Neural cell (in vitro differentiated cells): ENCODE results near the gene CLEC6A. TPM values are rescaled to one million over a fixed set of nuclear protein-coding genes. Genes with fewer than 3 reads are reported as not detected.

Experiments used
- H2AFZ ChIP-seq: fragments of 200-600, 300-800 bp; sonication (generic), shearing (Covaris generic); 2 replicates; pipeline ENCODE4 v1.6.0; 2014; ENCODE audit warnings: low read depth, mild to moderate bottlenecking, antibody characterized with exemption, low read length, moderate library complexity
- H3F3A ChIP-seq: fragments of 200-600 bp; shearing (Covaris generic); 2 replicates; pipeline ENCODE4 v1.6.1; 2016; ENCODE audit warnings: mild to moderate bottlenecking, moderate library complexity, mixed read lengths, antibody characterized with exemption, low read length; ENCODE audit not compliant: insufficient read depth, poor library complexity, severe bottlenecking
- H3K27ac ChIP-seq: fragments of 200-600, 300-800 bp; sonication (generic), shearing (Covaris generic); 2 replicates; pipeline ENCODE4 v1.5.1; 2014; ENCODE audit warnings: mild to moderate bottlenecking, low read length, moderate library complexity
- H3K27me3 ChIP-seq: fragments of 300-800, 200-600 bp; sonication (generic), shearing (Covaris generic); 2 replicates; pipeline ENCODE4 v1.6.0; 2014; ENCODE audit warnings: mild to moderate bottlenecking, low read depth, low read length, moderate library complexity; ENCODE audit not compliant: insufficient read depth
- H3K36me3 ChIP-seq: fragments of 300-800, 200-600 bp; sonication (generic), shearing (Covaris generic); 2 replicates; pipeline ENCODE4 v1.5.1; 2014; ENCODE audit warnings: mild to moderate bottlenecking, antibody characterized with exemption, low read length, moderate library complexity; ENCODE audit not compliant: insufficient read depth
- H3K4me2 ChIP-seq: fragments of 300-800, 200-600 bp; sonication (generic), shearing (Covaris generic); 2 replicates; pipeline ENCODE4 v1.6.0; 2014; ENCODE audit warnings: mild to moderate bottlenecking, low read length
- H3K4me3 ChIP-seq: fragments of 300-800, 200-600 bp; sonication (generic), shearing (Covaris generic); 2 replicates; pipeline ENCODE4 v1.5.1; 2014; ENCODE audit warnings: mild to moderate bottlenecking, low read length, moderate library complexity
- H3K79me2 ChIP-seq: fragments of 200-600 bp; shearing (Covaris generic); replicated peaks from 2 replicates; pipeline ENCODE4 v1.6.0; 2014; ENCODE audit warnings: mild to moderate bottlenecking, low read length, moderate library complexity; ENCODE audit not compliant: insufficient read depth
- H3K9ac ChIP-seq: fragments of 300-800, 200-600 bp; sonication (generic), shearing (Covaris generic); 2 replicates; pipeline ENCODE4 v1.6.1; 2016; ENCODE audit warnings: mild to moderate bottlenecking, low read length, mixed read lengths
- H3K9me2 ChIP-seq: fragments of 200-600 bp; shearing (Covaris generic); 2 replicates; pipeline ENCODE4 v1.6.1; 2016; ENCODE audit warnings: mild to moderate bottlenecking, low read length, mixed read lengths; ENCODE audit not compliant: insufficient read depth
- H3K9me3 ChIP-seq: fragments of 200-600, 300-800 bp; sonication (generic), shearing (Covaris generic); 2 replicates; pipeline ENCODE4 v1.6.1; 2016; ENCODE audit warnings: mild to moderate bottlenecking, mixed run types, low read length, moderate library complexity, mixed read lengths
- H4K20me1 ChIP-seq: fragments of 200-600 bp; shearing (Covaris generic); 2 replicates; pipeline ENCODE4 v1.6.1; 2016; ENCODE audit warnings: mild to moderate bottlenecking, mixed run types; ENCODE audit not compliant: insufficient read depth
- CTCF ChIP-seq: fragments of 450-650 bp; IDR thresholded peaks from 2 replicates; pipeline ENCODE4 v1.5.1; 2014; ENCODE audit warnings: antibody characterized with exemption, mild to moderate bottlenecking, moderate library complexity; ENCODE audit not compliant: poor library complexity, severe bottlenecking
- EP300 ChIP-seq: fragments of 450-650 bp; conservative IDR thresholded peaks from 2 replicates; pipeline ENCODE4 v1.6.1; 2014; ENCODE audit warnings: antibody characterized with exemption, mild to moderate bottlenecking, moderate library complexity; ENCODE audit not compliant: poor library complexity, severe bottlenecking
- EZH2 ChIP-seq: fragments of 200-600, 300-800 bp; shearing (Covaris generic), sonication (generic); IDR thresholded peaks from 2 replicates; pipeline ENCODE4 v1.6.1; 2014; ENCODE audit warnings: antibody characterized with exemption, low read length, borderline replicate concordance, mild to moderate bottlenecking; ENCODE audit not compliant: insufficient read depth, poor library complexity, severe bottlenecking
- MXI1 ChIP-seq: fragments of 450-650 bp; conservative IDR thresholded peaks from 2 replicates; pipeline ENCODE4 v1.6.1; 2014; ENCODE audit warnings: antibody characterized with exemption, mild to moderate bottlenecking; ENCODE audit not compliant: poor library complexity, severe bottlenecking
- POLR2AphosphoS5 ChIP-seq: IDR thresholded peaks from 2 replicates; pipeline ENCODE4 v1.6.1; 2012
- RAD21 ChIP-seq: fragments of 450-650 bp; conservative IDR thresholded peaks from 2 replicates; pipeline ENCODE4 v1.6.1; 2014; ENCODE audit warnings: antibody characterized with exemption, mild to moderate bottlenecking, moderate library complexity
- REST ChIP-seq: IDR thresholded peaks from 2 replicates; pipeline ENCODE4 v1.6.1; 2012; ENCODE audit warnings: borderline replicate concordance
- SMC3 ChIP-seq: fragments of 450-650 bp; conservative IDR thresholded peaks from 2 replicates; pipeline ENCODE4 v1.6.1; 2014; ENCODE audit warnings: antibody characterized with exemption, mild to moderate bottlenecking, moderate library complexity; ENCODE audit not compliant: poor library complexity
- TAF1 ChIP-seq: IDR thresholded peaks from 2 replicates; pipeline ENCODE4 v1.6.1; 2012; ENCODE audit warnings: low read depth
- polyA plus RNA-seq: library from polyadenylated mRNA; depleted of rRNA; stranded (reverse); fragments of >200 nt; gene quantifications from 2 replicates; pipeline ENCODE4 v1.2.3, GENCODE V29; 2014

Gene CLEC6A
- polyA plus RNA-seq, 1 donor from 2014 or later, result not detected

GRCh38 chr12:8499616-8500015 is 43.9 kb downstream of the CLEC6A start:
- Histone ChIP-seq H3K36me3 (no peaks in the 10 kb centered on the region), H3K9me3 (no peaks in the 10 kb centered on the region), H3K27me3 (no peaks in the 10 kb centered on the region), H3K4me2 (no peak overlapping the region), H3K9ac (no peak overlapping the region), H3K79me2 (no peaks in the 10 kb centered on the region), H3K9me2 (no peaks in the 10 kb centered on the region), H2AFZ (no peak overlapping the region), H3K4me3 (no peak overlapping the region), H3K27ac (no peak overlapping the region), H3F3A (no peaks in the 10 kb centered on the region), H4K20me1 (no peaks in the 10 kb centered on the region)
- no peak for TF ChIP-seq SMC3
- no peak for TF ChIP-seq TAF1
- no peak for TF ChIP-seq REST
- TF ChIP-seq RAD21, result no peak
- no peak for TF ChIP-seq EZH2
- TF ChIP-seq MXI1, result no peak
- TF ChIP-seq EP300, result no peak
- no peak for TF ChIP-seq POLR2AphosphoS5
- TF ChIP-seq CTCF, result no peak

GRCh38 chr12:8501720-8502119 is 46.0 kb downstream of the CLEC6A start:
- no peak for TF ChIP-seq TAF1
- no peak for TF ChIP-seq REST
- no peak for TF ChIP-seq MXI1
- TF ChIP-seq EP300, result no peak
- no peak for TF ChIP-seq POLR2AphosphoS5
- no peak for TF ChIP-seq RAD21
- no peak for TF ChIP-seq SMC3
- TF ChIP-seq CTCF, result no peak
- no peak for TF ChIP-seq EZH2

More at GRCh38 chr12:8501720-8502119, 46.0 kb downstream of the CLEC6A start:
- Histone ChIP-seq H2AFZ (no peak overlapping the region), H3K4me2 (no peak overlapping the region), H3K36me3 (no peaks in the 10 kb centered on the region), H3K9me3 (no peaks in the 10 kb centered on the region), H4K20me1 (no peaks in the 10 kb centered on the region), H3K27me3 (no peaks in the 10 kb centered on the region), H3K27ac (no peak overlapping the region), H3F3A (no peaks in the 10 kb centered on the region), H3K9me2 (no peaks in the 10 kb centered on the region), H3K9ac (no peak overlapping the region), H3K4me3 (no peak overlapping the region), H3K79me2 (no peaks in the 10 kb centered on the region)
